GDM1 (cell line): ENCODE data around the gene MVB12B.
"Not testable (repeated sequence)": the region's sequence is repeated elsewhere in the genome, so short reads cannot be mapped to it uniquely, and the experiment has no call there.

Source experiments
- DNase-seq: peaks from one replicate; lab custom pipeline; 2025; lab: John Stamatoyannopoulos, UW

The MVB12B gene

DNA sequence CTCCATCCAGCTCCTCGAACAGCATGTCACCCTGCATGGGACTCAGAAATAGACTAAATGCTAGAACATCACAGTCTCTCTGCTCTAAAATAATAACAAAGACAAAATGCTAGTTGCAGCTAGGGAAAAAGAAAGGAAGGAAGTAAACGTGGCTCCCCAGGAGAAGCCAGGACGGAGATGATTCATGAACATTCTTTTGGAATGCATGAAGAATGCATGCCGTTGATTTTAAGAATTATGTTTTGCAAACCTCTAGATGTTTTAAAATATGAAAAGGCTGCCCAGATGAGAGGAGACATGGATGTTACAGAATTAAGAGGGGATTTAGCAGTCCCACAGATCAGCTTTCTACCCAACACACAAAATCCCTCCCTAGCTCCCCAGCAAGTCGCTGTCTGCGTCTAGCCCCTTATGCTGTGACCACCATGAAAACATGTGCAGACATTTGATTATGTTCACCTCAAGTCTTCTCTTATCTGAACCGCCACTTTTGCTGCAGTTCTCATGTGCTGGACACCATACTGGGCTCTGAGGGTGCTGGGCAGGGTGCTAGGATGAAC is 147.7 kb downstream of the MVB12B start:
- DNase-seq: no peak

GRCh38 chr9:126474786-126475485 is 148.3 kb downstream of the MVB12B start:
- no peak for DNase-seq

DNA sequence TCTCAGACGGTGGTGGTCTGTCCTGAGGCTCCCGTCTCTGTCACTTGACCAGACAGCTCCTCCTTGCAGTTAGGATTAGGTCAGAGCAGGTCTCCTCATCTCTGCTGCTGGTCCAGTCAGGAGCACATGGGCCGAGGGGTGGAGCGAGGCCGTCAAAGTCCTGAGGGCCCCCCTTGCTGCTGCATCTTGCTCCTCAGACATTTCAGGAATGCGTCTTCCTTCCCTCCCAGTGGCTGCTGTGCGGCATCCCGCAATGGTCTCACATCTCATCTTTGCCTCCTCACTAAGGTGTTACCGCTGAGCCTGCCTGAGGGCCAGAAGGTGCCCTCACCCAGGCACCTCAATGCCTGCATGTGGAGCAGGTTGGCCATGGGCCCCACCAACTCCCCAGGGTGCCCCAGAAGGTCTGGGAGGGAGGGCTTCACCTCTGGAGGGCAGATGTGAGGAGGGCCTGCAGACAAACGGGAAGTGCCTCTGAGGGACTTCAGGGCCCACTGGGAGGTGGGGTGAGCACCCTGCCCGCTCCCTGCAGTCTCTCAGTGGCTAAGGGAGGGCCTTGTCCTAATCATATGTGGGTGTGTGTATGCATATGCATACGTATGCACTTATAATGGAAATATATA is 149.4 kb downstream of the MVB12B start:
- DNase-seq: no peak

DNA sequence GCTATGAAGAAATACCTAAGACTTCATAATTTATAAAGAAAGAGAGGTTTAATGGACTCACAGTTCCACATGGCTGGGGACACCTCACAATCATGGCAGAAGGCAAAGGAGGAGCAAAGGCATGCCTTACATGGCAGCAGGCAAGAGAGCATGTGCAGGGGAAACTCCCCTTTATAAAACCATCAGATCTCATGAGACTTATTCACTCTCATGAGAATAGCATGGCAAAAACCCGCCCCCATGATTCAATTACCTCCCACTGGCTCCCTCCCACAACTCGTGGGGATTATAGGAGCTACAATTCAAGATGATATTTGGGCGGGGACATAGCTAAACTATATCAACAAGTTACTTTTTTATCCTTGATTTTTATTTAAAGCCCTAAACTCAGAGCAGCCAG is 150.8 kb downstream of the MVB12B start:
- DNase-seq: not testable (repeated sequence)

GRCh38 chr9:126478216-126478981 is 151.8 kb downstream of the MVB12B start:
- DNase-seq: no peak

DNA sequence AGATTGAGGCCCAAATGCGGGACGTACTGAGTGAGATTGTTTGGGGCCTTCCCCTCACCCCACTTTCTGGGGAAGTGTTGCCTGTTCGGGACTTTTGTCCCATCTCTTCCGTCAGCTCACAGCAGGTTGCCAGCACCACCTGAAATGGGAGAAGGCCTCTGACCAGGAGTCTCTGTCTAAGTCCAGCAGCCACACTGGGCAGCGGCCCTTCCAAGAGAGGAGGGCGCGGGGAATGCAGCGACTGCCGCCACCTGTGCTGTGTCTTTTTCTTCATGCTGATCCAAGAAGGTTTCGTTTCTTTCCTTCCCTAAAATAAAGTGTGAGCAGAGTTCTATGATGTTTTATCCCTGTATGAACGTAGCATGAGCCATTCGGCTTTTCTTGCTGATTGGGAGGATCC is 152.9 kb downstream of the MVB12B start:
- DNase-seq: no peak

DNA sequence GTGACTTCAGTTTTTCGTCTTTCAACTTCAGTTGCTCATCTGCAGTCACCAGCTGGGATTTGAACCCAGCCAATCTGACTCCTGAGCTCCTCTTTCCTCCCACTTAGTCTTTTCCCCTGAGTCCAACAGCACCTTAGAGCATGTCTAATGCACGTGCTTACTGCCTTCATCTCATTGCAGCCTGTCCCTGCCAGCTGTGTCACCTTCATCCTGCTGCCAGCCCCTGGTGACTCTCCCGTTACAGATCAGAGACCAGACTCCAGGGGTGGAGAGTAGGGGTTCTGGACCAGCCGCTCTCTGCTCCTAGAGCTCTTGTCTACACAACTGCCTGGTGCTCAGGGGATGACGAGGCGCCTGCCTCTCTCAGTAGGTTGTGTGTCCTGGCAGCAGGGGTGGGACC is 154.2 kb downstream of the MVB12B start:
- DNase-seq: no peak

- DNase-seq: no peak
Measured at GRCh38 chr9:126481862-126482261, 155.2 kb downstream of the MVB12B start.

- no peak for DNase-seq
Measured at GRCh38 chr9:126482361-126483044, 155.9 kb downstream of the MVB12B start.

DNA sequence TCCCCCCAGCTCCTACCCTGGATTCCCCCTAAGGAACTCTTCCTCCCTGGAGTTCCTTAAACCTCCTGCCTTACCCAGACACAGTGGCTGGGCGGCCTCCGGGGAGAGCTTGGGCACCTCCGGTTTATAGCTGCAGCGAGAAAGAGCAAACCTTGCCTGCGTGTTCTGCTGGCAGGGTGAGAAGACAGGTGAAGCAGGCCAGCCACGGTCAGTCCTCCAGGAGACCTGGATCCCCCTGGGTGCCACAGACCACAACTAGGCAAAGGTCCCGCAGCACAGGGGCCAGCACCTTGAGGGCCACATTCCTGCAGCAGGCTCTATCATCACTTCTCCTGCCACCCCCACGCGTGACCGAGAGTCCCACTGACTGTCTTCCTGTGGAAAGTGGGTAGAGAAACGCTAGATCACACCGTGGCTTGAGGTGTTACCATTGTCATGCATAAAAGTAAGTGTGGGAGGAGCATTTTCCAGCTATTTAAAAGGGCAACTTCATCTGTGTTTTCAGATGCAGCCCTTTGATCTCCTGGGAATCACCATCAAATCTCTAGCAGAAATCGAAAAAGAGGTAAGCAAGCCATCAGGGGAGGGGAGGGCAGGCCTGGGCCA is 156.9 kb downstream of the MVB12B start:
- no peak for DNase-seq

- no peak for DNase-seq
Measured at GRCh38 chr9:126485662-126486061, 159.0 kb downstream of the MVB12B start.

- no peak for DNase-seq
Measured at GRCh38 chr9:126486276-126486675, 159.6 kb downstream of the MVB12B start.

DNA sequence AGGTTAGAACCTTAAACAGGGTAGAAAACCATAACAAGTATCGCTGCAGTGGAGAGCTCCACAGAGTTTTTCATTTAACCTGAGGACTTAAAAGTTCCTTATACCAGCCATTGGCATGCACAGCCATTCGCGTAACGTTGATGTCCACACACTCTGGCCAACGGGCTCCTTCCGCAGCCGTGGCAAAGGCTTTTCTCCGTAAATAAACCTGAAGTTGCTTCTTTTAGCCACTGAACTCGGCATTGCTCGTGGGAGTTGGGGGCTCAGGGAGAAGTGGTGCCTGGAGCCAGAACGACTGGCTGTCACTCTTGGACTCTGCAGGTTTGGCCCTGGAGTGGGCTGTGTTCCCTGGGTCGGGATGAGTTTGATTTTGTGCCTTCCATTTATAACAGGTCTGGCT is 161.2 kb downstream of the MVB12B start:
- DNase-seq: no peak

- no peak for DNase-seq
Measured at GRCh38 chr9:126488310-126488709, 161.7 kb downstream of the MVB12B start.

DNA sequence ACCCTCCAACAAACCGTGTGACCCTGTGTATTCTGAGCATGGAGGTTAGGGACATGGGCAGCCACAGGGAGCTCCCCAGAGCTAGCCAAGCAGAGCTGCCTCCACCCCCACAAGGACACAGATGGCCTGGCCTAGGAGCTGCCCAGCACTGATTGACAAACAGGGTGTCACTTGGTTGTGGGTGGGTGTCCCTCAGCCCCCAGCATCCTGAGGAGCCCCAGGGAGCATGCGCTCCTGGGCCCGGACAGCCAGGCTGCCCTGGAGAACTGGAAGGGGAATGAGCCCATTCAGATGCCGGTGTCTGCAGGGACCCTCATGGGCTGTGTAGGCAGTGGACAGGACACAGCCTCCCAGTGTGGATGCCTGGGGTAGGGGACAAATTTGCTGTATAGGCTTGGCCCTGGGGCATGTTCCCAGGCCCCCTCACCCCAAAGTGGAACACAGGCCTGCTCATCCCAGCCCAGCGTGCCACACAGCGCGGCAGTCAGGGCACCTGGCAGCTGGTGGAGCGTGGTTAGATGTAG is 162.3 kb downstream of the MVB12B start:
- DNase-seq: no peak

- DNase-seq: no peak
Measured at GRCh38 chr9:126489581-126490213, 163.1 kb downstream of the MVB12B start.

DNA sequence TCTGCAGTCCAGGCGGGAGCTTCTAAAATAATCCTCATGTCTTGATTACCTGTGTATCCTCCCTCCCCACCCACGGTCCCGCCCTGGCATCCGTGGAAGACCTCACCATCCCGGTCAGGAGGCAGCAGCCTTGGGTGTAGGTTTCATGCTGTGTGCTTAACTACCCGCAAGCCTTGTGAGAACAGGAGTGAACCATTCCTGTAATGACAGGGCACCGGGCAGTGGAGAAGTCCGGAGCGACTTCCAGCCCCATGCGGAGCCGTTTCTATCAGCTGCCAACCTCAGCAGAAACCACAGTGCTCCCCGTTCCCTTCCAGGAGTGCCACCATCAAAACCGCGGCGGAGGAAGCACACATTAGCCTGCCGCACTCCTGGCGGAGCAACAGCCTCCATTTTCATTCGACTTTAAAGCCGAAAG is 163.6 kb downstream of the MVB12B start:
- DNase-seq: no peak

DNA sequence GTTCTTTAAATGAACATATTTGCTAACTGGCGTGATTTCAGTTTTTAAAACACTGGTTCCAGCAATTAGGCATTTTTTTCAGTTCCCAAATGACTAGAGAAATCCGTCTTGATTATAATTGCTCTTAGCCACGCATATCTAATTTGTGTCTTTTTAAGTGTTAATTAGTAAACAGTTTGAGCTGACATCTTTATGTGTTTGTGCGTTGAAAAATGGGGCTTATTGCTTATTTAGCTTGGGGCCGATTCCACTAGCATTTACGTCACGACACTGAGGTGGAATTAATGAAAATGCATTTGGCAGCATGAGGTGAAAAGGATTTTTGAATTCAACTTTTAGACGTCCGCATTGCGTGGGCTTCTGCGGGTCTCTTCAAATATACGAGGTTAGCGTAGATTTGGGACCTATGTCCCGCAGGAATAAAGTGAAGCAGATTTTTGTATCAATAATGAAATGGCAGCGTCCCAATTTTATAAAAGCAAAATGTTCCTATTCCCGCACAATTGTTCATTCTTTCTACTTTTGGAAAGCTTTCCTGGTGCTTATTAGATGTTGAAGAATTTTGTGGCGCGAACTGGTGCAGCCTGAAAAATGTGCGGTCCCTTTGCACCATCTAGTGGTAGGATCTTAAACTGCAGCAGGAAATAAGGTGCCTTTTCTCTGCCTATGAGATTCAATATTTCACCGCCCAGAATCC is 164.4 kb downstream of the MVB12B start:
- peak; percentile 15 for DNase-seq

GRCh38 chr9:126491568-126491879 is 164.9 kb downstream of the MVB12B start:
- no peak for DNase-seq

DNA sequence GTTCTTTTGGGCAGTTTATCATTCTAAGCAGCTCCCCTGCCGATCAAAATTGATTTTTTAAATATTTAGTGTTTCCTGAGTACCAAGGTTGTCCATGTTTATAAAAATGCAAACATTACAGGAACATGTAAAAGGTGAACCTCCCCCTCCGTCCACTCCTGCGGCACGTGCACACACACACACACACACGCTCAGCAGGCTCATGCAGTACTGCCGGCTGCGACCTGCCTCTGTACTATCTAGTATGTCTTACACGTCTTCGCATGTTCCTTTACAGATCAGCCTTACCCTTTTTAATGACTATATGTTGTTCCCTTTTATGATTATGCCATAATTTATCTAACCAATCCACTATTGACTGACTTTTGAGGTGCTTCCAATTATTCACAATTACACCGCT is 165.3 kb downstream of the MVB12B start:
- DNase-seq: no peak

DNA sequence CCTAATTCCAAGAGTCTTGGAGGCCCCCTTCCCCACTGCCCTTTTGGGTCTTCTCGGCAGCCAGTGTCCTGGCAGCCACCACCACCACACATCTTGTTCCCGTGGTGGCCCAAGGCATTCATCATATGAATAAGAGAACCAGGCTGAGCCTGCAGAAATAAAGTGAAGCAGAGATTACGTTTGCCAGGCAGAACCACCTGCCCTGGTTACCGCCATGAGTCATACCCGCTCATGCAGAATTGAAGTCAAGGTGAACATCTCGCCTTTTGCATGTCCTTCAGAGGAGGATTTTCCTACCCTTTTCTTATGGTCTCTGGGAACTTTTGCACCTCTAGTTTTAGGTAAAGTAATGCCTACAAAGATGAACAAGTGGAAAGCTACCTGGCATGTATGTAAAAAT is 167.6 kb downstream of the MVB12B start:
- no peak for DNase-seq
